Astrocyte of the spinal cord (primary cell): ENCODE results near the gene CBX4.

Source experiments
- DNase-seq: peaks from one replicate; pipeline ENCODE4 v3.0.0; 2011; ENCODE audit warnings: low read depth, low spot score
- H3K4me3 ChIP-seq: 2 replicates; pipeline ENCODE4 v1.5.1; 2011; ENCODE audit warnings: low read depth, mild to moderate bottlenecking, low read length, moderate library complexity
- CTCF ChIP-seq: IDR thresholded peaks from 2 replicates; pipeline ENCODE4 v1.5.1; 2012; ENCODE audit warnings: low read depth, mild to moderate bottlenecking, low read length, inconsistent platforms
- in situ Hi-C: cut with HindIII; loops from 2 replicates; pipeline ENCODE4 v1.10.0; 2017; ENCODE audit warnings: low sequenced_read_pairs

Gene CBX4

DNA sequence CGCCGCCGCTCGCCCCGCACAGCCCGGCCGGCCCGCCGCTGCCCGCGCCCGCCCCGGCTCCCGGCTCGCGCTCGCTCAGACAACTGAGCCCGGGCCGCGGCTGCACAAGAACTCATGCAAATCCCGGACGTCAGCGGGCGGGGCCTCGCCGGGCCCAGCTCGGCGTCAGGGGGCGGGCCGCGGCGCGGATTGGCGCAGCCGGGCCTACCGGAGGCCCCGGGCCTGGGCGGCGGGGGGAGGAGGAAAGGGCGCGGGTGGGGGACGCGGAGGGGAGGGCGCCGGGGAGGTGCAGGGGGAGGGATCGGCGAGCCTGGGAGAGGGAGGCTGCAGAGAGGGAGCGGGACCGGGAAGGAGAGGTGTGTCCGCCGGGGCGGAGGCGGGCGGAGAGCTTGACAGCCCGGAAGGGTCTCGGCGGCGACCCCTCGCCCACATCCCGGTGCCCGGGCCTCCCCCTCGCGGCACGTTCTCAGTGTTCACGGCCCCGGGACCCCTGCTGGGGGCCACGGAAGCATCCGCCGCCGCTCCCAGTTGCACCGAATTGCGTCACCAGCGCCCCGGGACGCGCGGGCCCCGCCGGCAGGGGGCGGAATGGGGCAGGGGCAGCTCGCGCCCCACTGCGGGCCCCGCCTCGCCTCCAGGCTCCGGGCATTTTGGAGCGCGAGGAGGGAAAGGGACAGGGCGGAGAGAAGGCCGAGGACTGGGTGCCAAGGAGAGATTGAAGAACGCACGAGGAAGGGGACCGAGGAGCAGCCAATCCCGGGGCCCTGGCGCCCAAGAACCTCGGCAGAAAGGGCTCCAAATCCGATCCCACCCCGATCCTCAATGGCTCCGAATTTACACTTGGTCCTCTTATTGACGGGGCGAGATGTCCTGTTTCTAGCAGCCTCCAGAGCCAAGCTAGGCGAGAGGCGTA lies at the start of gene CBX4:
Gene CBX4, minus strand, starts transcription at position 85 of the 913 bp plus-strand sequence. CDS start 189 bp downstream, outside the sequence.
- peak; percentile 92 for DNase-seq
- H3K4me3 ChIP-seq: peak within 1 kb of the TSS; percentile 76
- in situ Hi-C loops: no loop called here
- peak; percentile 55 for TF ChIP-seq CTCF

- in situ Hi-C loops: no loop called here
- no peak for TF ChIP-seq CTCF
- no peak overlapping the region for H3K4me3 ChIP-seq
- DNase-seq: no peak
These were observed 48.8 kb upstream of the CBX4 start for GRCh38 chr17:79888009-79888540.

- no peak for DNase-seq
- no peak overlapping the region for H3K4me3 ChIP-seq
- TF ChIP-seq CTCF: no peak
- in situ Hi-C loops: no loop called here
These were observed 48.3 kb upstream of the CBX4 start for GRCh38 chr17:79887451-79887991.

DNA sequence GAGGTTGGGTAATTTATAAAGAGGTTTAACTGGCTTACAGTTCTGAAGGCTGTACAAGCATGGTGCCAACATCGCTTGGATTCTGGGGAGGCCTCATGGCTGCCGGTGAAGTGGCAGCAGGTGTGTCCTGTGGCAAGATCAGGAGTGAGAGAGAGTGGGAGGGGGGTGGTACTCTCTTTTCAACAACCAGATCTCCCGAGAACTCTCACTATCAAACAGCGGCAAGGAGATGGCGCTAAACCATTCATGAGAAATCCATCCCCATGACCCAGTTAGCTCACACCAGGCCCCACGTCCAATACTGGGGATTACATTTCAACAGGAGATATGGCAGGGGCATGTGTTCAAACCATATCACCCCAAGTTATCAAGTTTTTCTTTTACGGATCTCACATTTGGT lies 44.0 kb upstream of the CBX4 start:
- in situ Hi-C loops: no loop called here
- H3K4me3 ChIP-seq: no peak overlapping the region
- TF ChIP-seq CTCF: no peak
- DNase-seq: no peak

DNA sequence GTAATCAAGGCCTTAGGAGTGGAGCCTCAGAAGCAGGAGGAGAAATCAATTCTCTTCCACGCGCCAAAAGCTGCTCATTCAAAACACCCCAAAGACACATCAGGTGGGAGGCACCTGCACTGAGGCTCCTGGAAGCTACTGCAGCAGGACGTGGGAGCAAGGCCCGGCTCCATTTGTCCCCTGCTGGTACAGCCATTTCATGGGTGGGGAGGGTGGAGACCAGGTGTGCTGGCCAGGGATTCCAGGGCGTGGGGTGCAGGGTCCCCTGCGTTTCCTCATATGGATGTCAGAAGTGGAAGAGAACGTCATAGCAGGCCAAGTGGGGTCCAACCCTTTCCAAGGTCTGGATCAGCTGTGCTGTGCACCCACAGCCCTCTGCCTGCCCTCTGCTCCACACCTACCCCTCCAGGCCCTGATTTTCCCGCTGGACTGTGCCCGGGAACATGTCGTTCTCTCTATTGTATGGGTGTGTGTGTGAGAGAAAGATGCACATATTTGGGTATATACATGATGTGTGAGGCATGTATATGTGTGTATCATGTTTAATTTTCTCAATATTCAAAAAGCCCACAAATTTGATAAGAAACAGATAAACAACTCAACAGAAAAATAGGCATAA lies 39.2 kb upstream of the CBX4 start:
- no peak overlapping the region for H3K4me3 ChIP-seq
- DNase-seq: no peak
- in situ Hi-C loops: no loop called here
- no peak for TF ChIP-seq CTCF

DNA sequence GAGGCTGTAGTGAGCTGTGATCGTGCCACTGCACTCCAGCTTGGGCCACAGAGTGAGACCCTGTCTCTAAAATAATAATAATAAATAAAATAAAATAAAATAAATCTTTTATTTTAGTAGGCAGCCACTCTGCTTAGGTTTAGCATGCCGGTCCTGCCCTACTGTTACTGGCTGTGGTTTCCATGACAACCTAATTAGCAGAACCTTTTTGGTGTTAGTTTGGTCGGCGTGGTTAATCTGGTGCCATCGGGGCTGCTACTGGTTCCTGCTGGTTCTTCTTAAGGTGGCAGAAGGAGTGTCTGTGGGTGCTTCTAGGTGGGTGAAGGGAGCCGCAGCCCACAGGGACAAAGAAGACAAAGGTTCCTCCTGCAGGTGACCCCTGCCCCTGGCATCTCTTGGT lies 37.8 kb upstream of the CBX4 start:
- in situ Hi-C loops: no loop called here
- DNase-seq: no peak

More for the DNA sequence above, 37.8 kb upstream of the CBX4 start:
- TF ChIP-seq CTCF: no peak
- no peak overlapping the region for H3K4me3 ChIP-seq
